ENCODE data around the gene SMIM24.

Gene SMIM24

GRCh38 chr19:3474614-3475013 lies 5.7 kb downstream of the SMIM24 start:
- no peak overlapping the region for H3K4me3 ChIP-seq (ENCODE audit: low read depth, low read length)
- TF ChIP-seq, protein P1, sequence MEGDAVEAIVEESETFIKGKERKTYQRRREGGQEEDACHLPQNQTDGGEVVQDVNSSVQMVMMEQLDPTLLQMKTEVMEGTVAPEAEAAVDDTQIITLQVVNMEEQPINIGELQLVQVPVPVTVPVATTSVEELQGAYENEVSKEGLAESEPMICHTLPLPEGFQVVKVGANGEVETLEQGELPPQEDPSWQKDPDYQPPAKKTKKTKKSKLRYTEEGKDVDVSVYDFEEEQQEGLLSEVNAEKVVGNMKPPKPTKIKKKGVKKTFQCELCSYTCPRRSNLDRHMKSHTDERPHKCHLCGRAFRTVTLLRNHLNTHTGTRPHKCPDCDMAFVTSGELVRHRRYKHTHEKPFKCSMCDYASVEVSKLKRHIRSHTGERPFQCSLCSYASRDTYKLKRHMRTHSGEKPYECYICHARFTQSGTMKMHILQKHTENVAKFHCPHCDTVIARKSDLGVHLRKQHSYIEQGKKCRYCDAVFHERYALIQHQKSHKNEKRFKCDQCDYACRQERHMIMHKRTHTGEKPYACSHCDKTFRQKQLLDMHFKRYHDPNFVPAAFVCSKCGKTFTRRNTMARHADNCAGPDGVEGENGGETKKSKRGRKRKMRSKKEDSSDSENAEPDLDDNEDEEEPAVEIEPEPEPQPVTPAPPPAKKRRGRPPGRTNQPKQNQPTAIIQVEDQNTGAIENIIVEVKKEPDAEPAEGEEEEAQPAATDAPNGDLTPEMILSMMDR (IDR thresholded peaks at IDR 0.05; ENCODE audit: low read depth, low read length), result no peak

DNA sequence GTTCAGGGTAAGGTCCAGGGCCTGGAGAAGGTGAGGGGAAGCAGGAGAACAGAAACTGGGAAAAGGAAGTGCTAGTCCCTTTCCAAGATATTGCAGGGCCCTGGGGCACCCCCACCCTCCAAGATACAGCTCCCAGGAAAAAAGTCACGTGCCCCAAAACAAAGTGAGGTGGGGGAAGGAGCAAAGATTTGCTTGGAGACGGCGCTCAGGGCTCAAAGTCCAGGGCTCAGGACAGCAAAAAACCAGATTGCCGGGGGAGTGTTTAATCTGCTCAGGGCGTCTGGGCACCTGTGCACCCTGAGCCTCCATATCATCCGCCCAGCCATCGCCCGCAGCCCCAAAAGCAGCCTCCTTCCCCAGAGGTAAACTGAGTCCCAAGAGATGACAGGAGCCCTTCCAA lies 6.3 kb downstream of the SMIM24 start:
- TF ChIP-seq, protein P1 (IDR thresholded peaks at IDR 0.05; ENCODE audit: low read depth, low read length), result no peak
- H3K4me3 ChIP-seq (ENCODE audit: low read depth, low read length), result no peak overlapping the region

GRCh38 chr19:3471954-3472655 lies 8.2 kb downstream of the SMIM24 start:
- TF ChIP-seq, protein P1 (IDR thresholded peaks at IDR 0.05; ENCODE audit: low read depth, low read length), result peak; percentile 67
- no peak overlapping the region for H3K4me3 ChIP-seq (ENCODE audit: low read depth, low read length)

- H3K4me3 ChIP-seq (ENCODE audit: low read depth, low read length), result no peak overlapping the region
- TF ChIP-seq, protein P1 (IDR thresholded peaks at IDR 0.05; ENCODE audit: low read depth, low read length), result no peak
These were observed 9.7 kb downstream of the SMIM24 start for GRCh38 chr19:3470500-3471128.

DNA sequence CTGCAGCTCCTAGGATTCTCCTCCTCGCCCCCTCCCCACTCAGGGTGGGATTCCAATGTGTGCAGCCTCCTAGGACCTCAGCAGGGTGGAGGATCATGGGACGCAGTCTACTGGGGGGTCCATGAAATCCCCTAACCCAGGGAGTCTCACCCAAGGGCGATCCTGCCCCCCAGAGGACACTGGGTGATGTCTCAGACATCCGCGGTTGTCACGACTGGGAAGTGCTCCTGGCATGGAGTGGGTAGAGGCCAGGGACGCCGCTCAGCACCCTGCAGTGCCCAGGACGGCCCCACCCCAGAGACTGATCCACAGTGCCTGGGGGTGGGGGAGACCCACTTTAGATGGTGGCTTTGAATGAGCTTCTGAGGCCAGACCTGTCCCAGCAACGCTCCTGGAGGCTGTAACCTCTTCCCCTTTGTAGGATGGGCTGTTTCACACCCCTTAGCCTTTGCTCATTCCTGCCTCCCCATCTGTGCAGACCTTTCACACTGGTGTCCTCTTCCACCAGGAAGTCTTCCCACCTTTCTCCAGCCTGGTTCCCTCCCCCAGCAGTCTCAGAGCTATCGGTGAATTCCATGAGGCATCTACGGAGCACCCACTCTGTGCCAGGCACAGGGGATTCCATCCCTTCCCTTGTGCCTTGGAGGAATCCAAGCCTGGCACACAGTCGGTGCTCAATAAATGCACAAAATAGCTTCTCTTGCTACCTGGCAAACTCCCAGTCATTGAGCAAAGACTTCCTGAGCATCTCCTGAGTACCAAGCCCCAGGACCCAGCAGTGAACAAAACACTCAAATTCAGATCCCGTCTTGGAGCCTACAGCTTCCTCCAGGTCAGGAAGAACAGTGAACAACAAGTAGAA lies 10.5 kb downstream of the SMIM24 start:
- H3K4me3 ChIP-seq (ENCODE audit: low read depth, low read length), result no peak overlapping the region
- TF ChIP-seq, protein P1 (IDR thresholded peaks at IDR 0.05; ENCODE audit: low read depth, low read length), result no peak

DNA sequence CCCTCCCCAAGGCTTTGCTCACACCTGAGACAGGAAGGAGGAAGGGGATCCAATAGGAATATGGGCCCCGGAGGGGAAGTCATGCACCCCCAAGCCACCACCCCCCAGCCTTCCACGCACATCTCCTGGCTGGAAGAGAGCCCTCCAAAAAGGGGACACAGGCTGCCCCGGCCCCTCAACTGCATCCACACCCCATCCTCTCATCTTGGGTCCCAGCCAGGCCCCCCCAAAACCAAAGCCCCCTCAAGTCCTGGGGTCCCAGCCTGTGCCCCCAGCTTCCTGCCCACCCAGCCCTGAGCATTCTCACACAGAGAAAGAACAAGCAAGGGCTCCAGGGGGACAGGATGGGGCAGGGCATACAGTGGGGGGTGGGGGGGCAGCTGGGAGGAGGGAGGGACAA lies 12.1 kb downstream of the SMIM24 start:
- TF ChIP-seq, protein P1 (IDR thresholded peaks at IDR 0.05; ENCODE audit: low read depth, low read length), result no peak

More for the DNA sequence above, 12.1 kb downstream of the SMIM24 start:
- H3K4me3 ChIP-seq (ENCODE audit: low read depth, low read length), result no peak overlapping the region

All from WI38 (cell line).